Lower leg skin (tissue), 3 donors: Measurements from ENCODE around the gene PLD1.

ENCODE experiments used
- CTCF ChIP-seq, 3 donors: fragments of 450-650 bp; IDR thresholded peaks; one replicate each; pipeline ENCODE4 v1.5.1; 2016; ENCODE audit warnings: antibody characterized with exemption in 3 of 3, mild to moderate bottlenecking in 3 of 3, moderate library complexity in 2 of 3
- POLR2A ChIP-seq, 2 donors: fragments of 450-650 bp; IDR thresholded peaks; one replicate each; pipeline ENCODE4 v1.6.1; 2016 to 2017; ENCODE audit warnings: antibody characterized with exemption in 2 of 2, mild to moderate bottlenecking in 1 of 2, moderate library complexity in 1 of 2

- TF ChIP-seq CTCF (IDR thresholded peaks at IDR 0.05) (no peak), POLR2A (IDR thresholded peaks at IDR 0.05) (no peak)
These were observed 143.8 kb downstream of the PLD1 start for GRCh38 chr3:171666516-171666915.
